ENCODE measurements around the gene RAPGEF6.
A peak's percentile ranks its signal among the peaks of the same experiment; 100 is the strongest.

RAPGEF6 gene

DNA sequence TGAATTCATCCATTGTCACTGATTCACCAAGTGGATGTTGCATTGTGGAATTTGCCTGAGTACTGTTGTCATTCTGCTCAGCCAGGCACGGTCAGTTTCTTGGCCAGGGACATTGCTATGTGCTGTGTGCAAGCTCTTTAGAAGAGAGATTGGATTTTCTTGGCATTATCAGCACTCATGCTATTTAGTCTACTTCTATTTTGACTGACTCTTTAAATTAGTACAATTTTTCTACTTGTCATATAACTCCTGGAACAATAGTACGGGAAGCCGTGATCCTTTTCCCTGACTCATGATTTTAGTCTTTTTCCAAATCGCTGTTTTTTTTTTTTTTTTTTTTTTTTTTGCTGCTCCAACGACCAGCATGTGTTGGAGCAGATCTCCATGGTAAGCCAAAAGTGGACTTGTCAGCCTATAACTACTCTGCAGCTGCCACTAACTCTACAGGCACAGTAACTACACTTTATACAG, 241.5 kb downstream of the RAPGEF6 start:
- ChIA-PET POLR2A (no interaction called here), CTCF (no interaction called here)
- no peak overlapping the region for H3K4me3 ChIP-seq (ENCODE audit: low read depth, low read length)
- peaks cover 13 to 54% of the 10 kb centered on the region in 2 experiments for H3K36me3 ChIP-seq (ENCODE audit: control insufficient read depth in 2 of 2, insufficient read depth in 1 of 2, low read length in 2 of 2)
- no peak for TF ChIP-seq ZSCAN5A (tag by site-specific recombination; IDR thresholded peaks at IDR 0.05)
- TF ChIP-seq ZNF112 (tag by site-specific recombination; IDR thresholded peaks at IDR 0.05) = no peak
- no peak for TF ChIP-seq ZNF707 (tag by site-specific recombination; IDR thresholded peaks at IDR 0.05)
- TF ChIP-seq ZNF174 (tag by site-specific recombination; IDR thresholded peaks at IDR 0.05) = no peak
- no peak for TF ChIP-seq AEBP2 (tag by site-specific recombination; IDR thresholded peaks at IDR 0.05; ENCODE audit: borderline replicate concordance)
- TF ChIP-seq ZNF513 (tag by site-specific recombination; IDR thresholded peaks at IDR 0.05) = no peak
- no peak for TF ChIP-seq SP7 (tag by site-specific recombination; IDR thresholded peaks at IDR 0.05)
- no peak for TF ChIP-seq ZNF404 (tag by site-specific recombination; IDR thresholded peaks at IDR 0.05)
- TF ChIP-seq ZNF514 (tag by site-specific recombination; IDR thresholded peaks at IDR 0.05) = no peak
- TF ChIP-seq ZNF610 (tag by site-specific recombination; IDR thresholded peaks at IDR 0.05; ENCODE audit: borderline replicate concordance) = no peak
- no peak for TF ChIP-seq SETDB1 (IDR thresholded peaks at IDR 0.05; ENCODE audit: insufficient read length, low read length)
- no peak for TF ChIP-seq ZFP3 (tag by site-specific recombination; IDR thresholded peaks at IDR 0.05; ENCODE audit: low read depth)
- no peaks in the 10 kb centered on the region for H3K9me3 ChIP-seq (ENCODE audit: control insufficient read depth, insufficient read depth, low read depth, low read length)
- no peak overlapping the region for H3K27ac ChIP-seq (ENCODE audit: extremely low read depth, low read depth, low read length)
- peaks cover 4% of the 10 kb centered on the region; the same call in 1 of the 2 replicates for H3K4me1 ChIP-seq (ENCODE audit: control insufficient read depth, insufficient read depth, low read length)

DNA sequence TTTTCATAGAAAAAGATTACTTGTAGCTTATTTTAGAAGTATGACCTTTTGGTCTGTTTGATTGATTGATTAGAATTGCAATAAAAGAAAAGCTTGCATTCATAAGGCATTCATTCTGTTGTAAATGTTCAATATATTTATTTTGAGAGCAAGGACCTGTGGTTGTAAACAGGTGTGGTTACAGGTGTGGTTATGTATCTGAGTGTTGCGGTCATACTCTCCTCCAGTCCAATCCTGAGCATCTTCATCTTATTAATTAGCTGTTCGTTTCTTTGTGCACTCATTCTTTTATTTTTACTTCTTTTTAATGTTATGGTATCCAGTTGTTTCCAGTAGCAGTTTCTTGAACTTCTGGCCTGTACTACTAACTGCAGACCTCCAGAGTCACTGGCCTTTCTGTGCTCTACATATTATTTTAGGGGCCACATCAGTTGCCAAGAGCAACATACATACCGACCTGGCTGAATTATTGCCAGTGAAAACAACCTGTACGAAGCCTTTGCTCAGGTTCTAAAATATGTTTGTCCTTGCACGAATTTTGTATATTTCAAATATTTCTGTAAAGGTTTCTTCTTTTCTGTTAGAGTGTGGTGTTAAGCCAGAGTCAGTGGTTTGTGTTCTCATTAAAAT, 242.4 kb downstream of the RAPGEF6 start:
- H3K36me3 ChIP-seq (ENCODE audit: control insufficient read depth in 2 of 2, insufficient read depth in 1 of 2, low read length in 2 of 2) = peaks cover 13 to 50% of the 10 kb centered on the region in 2 experiments
- peaks cover 4% of the 10 kb centered on the region; the same call in 1 of the 2 replicates for H3K4me1 ChIP-seq (ENCODE audit: control insufficient read depth, insufficient read depth, low read length)
- POLR2A ChIA-PET = no interaction called here
- CTCF ChIA-PET = interaction anchor here (0.5 to 0.6 kb wide), 2 partner anchors 787 to 1395 kb away, joined by 4 to 6 read pairs; no protein-coding TSS in a partner anchor
- no peaks in the 10 kb centered on the region for H3K9me3 ChIP-seq (ENCODE audit: control insufficient read depth, insufficient read depth, low read depth, low read length)
- H3K4me3 ChIP-seq (ENCODE audit: low read depth, low read length) = no peak overlapping the region
- TF ChIP-seq SCRT2 (tag by site-specific recombination; IDR thresholded peaks at IDR 0.05) = 0 out of 2 replicates have a peak, but pooled peaks have one; percentile 37
- no peak for TF ChIP-seq SALL2 (tag by site-specific recombination; IDR thresholded peaks at IDR 0.05; ENCODE audit: borderline replicate concordance)
- TF ChIP-seq ZNF423 (tag by site-specific recombination; IDR thresholded peaks at IDR 0.05) = no peak
- no peak overlapping the region for H3K27ac ChIP-seq (ENCODE audit: extremely low read depth, low read depth, low read length)

DNA sequence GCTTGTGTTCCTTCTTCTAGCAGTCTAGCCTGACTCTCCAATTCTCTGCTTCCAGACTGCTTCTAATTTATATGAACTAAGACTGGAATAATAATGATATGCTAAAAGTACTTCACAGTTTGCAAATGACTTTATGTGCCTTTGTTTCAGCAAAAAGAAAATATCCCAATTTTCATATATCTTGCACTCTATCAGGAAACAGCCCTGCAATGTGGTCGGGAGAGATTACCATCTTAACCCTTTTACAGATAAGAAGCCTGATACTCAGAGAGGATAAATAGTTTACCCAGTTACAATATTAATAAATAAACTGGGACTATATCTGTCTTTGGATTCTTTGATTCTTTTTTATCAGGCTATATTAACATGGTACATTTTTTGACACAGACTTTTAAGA, 245.2 kb downstream of the RAPGEF6 start:
- H3K36me3 ChIP-seq (ENCODE audit: control insufficient read depth in 2 of 2, insufficient read depth in 1 of 2, low read length in 2 of 2) = peaks cover 13 to 31% of the 10 kb centered on the region in 2 experiments
- no peaks in the 10 kb centered on the region for H3K9me3 ChIP-seq (ENCODE audit: control insufficient read depth, insufficient read depth, low read depth, low read length)
- H3K4me3 ChIP-seq (ENCODE audit: low read depth, low read length) = no peak overlapping the region
- H3K27ac ChIP-seq (ENCODE audit: extremely low read depth, low read depth, low read length) = no peak overlapping the region
- ChIA-PET POLR2A (no interaction called here), CTCF (interaction anchor here (0.9 kb wide), 1 partner anchor 125 kb away, joined by 3 read pairs; no protein-coding TSS in a partner anchor)
- peaks cover 13% of the 10 kb centered on the region for H3K4me1 ChIP-seq (ENCODE audit: control insufficient read depth, insufficient read depth, low read length)
- TF ChIP-seq ZNF341 (tag by site-specific recombination; IDR thresholded peaks at IDR 0.05; ENCODE audit: low read depth) = no peak
- TF ChIP-seq CTCF (tag by site-specific recombination; IDR thresholded peaks at IDR 0.05) = no peak
- TF ChIP-seq ZNF48 (tag by site-specific recombination; IDR thresholded peaks at IDR 0.05) = no peak
- TF ChIP-seq PBX3 (CRISPR knock-in tag; IDR thresholded peaks at IDR 0.05) = no peak
- TF ChIP-seq ZNF660 (tag by site-specific recombination; IDR thresholded peaks at IDR 0.05) = no peak
- no peak for TF ChIP-seq ZNF223 (tag by site-specific recombination; IDR thresholded peaks at IDR 0.05)
- TF ChIP-seq ZEB2 (tag by site-specific recombination; IDR thresholded peaks at IDR 0.05) = no peak
- no peak for TF ChIP-seq INSM2 (tag by site-specific recombination; IDR thresholded peaks at IDR 0.05)

Measured in HEK293 (cell line).